ENCODE measurements around the gene RIBC1. TPM values are rescaled to one million over a fixed set of nuclear protein-coding genes. Genes with fewer than 3 reads are reported as not detected.
A peak's percentile ranks its signal among the peaks of the same experiment; 100 is the strongest.

The RIBC1 gene
- 1 to 10 TPM in 1 of 4 donors, under 1 TPM in 3; 0.65 to 1.1 (median 0.94) TPM for total RNA-seq

DNA sequence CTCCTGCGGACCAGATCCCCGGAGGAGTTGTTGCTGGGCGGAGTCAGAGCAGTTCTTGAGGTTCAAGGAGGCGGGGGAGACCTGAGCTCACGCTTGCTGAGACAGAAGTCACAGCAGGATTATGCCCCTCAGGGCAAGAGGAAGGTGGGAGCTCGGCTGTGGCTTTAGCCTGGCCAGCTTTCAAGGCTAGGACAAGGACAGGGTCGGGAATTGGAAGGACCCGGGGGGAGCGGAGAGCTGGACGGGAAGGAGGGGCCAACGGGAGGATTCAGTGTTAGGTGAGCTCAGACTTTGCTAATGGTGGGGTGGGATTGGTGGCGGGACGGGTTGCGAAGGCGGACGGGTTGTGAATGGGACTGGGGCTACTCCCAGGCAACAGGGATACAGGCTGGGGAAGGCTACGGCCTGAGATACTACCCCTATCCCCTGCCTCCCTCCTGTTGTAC lies at the start of gene RIBC1:
RIBC1 (plus strand) TSS at position 13 of the 446 bp plus-strand sequence. CDS start 3,404 bp downstream, outside the sequence.
- DNase-seq (ENCODE audit: low spot score in 2 of 2), result no peak
- intact Hi-C loops (cut with DNase I; ENCODE audit: low total_unique reads), result no loop called here
- 1 to 3% methylated on average over 13 to 17 of the region's 17 CpGs for WGBS, 2 donors
- H3K4me3 ChIP-seq (ENCODE audit: low read depth, poor library complexity, severe bottlenecking), result peak within 1 kb of the TSS; percentile 43
- no peak for TF ChIP-seq CTCF (IDR thresholded peaks at IDR 0.05)
- no peak for TF ChIP-seq POLR2A (IDR thresholded peaks at IDR 0.05)

DNA sequence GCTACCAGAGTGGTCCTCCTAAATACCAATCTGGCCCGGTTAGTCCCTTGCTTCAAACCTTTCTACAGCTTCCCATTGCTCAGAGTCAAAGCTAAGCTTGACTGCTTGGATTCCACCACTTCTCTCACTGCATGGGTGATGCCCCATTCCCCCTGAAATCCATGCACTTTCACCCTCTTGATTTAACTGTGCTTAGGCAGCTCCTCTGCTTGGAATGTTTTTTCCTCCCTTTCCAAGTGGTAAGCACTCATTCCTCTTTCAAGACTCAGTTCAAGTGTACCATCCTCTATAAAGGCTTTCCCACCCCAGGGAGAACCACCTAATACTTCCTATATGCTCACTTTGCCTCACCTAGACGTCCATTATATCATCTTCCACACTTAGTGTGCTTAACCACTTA lies 49.4 kb upstream of the RIBC1 start:
- intact Hi-C loops (cut with DNase I; ENCODE audit: low total_unique reads), result loop anchor here (10.0 kb wide), 1 partner anchor 59 kb away; no protein-coding TSS in a partner anchor
- no peak for TF ChIP-seq CTCF (IDR thresholded peaks at IDR 0.05)
- no peak for TF ChIP-seq POLR2A (IDR thresholded peaks at IDR 0.05)
- DNase-seq (ENCODE audit: low spot score in 2 of 2), result no peak
- no peak overlapping the region for H3K4me3 ChIP-seq (ENCODE audit: low read depth, poor library complexity, severe bottlenecking)
- WGBS, 2 donors, result 64 to 78% methylated on average over 2 of the region's 2 CpGs

GRCh38 chrX:53374222-53374820 lies 48.4 kb upstream of the RIBC1 start:
- no peak for DNase-seq (ENCODE audit: low spot score in 2 of 2)
- intact Hi-C loops (cut with DNase I; ENCODE audit: low total_unique reads), result loop anchor here (10.0 kb wide), 1 partner anchor 60 kb away; no protein-coding TSS in a partner anchor
- WGBS, 2 donors, result 80 to 83% methylated on average over 7 of the region's 7 CpGs

GRCh38 chrX:53374923-53375322 lies 47.8 kb upstream of the RIBC1 start:
- no peak overlapping the region for H3K4me3 ChIP-seq (ENCODE audit: low read depth, poor library complexity, severe bottlenecking)
- DNase-seq (ENCODE audit: low spot score in 2 of 2), result no peak
- intact Hi-C loops (cut with DNase I; ENCODE audit: low total_unique reads), result loop anchor here (10.0 kb wide), 1 partner anchor 60 kb away; no protein-coding TSS in a partner anchor
- no peak for TF ChIP-seq CTCF (IDR thresholded peaks at IDR 0.05)
- TF ChIP-seq POLR2A (IDR thresholded peaks at IDR 0.05), result no peak

More at GRCh38 chrX:53374222-53374820, 48.4 kb upstream of the RIBC1 start:
- TF ChIP-seq POLR2A (IDR thresholded peaks at IDR 0.05) (no peak), CTCF (IDR thresholded peaks at IDR 0.05) (no peak)
- H3K4me3 ChIP-seq (ENCODE audit: low read depth, poor library complexity, severe bottlenecking), result no peak overlapping the region

DNA sequence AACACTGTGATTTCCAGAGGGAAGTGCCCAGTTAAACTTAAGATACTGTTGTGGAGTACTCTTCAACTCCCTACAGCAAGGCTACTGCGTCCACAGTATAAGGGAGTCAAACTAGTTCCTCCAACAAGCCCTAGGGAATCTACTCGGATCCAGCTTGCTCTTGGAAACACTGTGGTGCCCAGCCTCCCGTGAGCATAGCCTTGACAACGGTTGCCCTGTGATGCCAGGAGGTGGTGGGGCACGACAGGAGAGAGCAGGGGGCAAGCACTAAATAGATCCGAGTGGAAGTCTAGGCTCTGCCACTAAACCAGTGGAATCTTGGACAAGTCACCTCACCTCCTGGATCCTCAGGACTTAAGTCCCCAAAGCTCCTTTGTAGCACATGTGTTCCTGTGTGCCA lies 45.8 kb upstream of the RIBC1 start:
- no peak for DNase-seq (ENCODE audit: low spot score in 2 of 2)
- WGBS, 2 donors, result 50 to 81% methylated on average over 2 to 6 of the region's 6 CpGs

More for the DNA sequence above, 45.8 kb upstream of the RIBC1 start:
- intact Hi-C loops (cut with DNase I; ENCODE audit: low total_unique reads), result loop anchor here (10.0 kb wide), 1 partner anchor 62 kb away; no protein-coding TSS in a partner anchor
- H3K4me3 ChIP-seq (ENCODE audit: low read depth, poor library complexity, severe bottlenecking), result no peak overlapping the region
- TF ChIP-seq POLR2A (IDR thresholded peaks at IDR 0.05), result no peak
- no peak for TF ChIP-seq CTCF (IDR thresholded peaks at IDR 0.05)

Measured in lower leg skin (tissue), 4 donors.